GM23338 (cell line): ENCODE results near the gene CACNA1A. TPM values are rescaled to one million over a fixed set of nuclear protein-coding genes. Genes with fewer than 3 reads are reported as not detected.
A peak's percentile ranks its signal among the peaks of the same experiment; 100 is the strongest.

Source experiments
- ATAC-seq: fragments of 200-7000 bp; cut with Tn5 transposase; 3 replicates; pipeline ENCODE4 v1.9.1; 2020
- DNase-seq: peaks from one replicate; pipeline ENCODE4 v3.0.0-alpha.2; 2015; ENCODE audit warnings: low spot score
- H2AFZ ChIP-seq: fragments of 200-600 bp; sonication (generic); 2 replicates; pipeline ENCODE4 v1.8.0; 2016; ENCODE audit warnings: antibody characterized with exemption, mild to moderate bottlenecking, moderate library complexity
- H3F3A ChIP-seq: fragments of 200-600 bp; sonication (generic); replicated peaks from 2 replicates; pipeline ENCODE4 v1.8.0; 2017; ENCODE audit warnings: antibody characterized with exemption, mixed run types, low read depth
- H3K27ac ChIP-seq: fragments of 200-600 bp; sonication (generic); 2 replicates; pipeline ENCODE4 v1.6.1; 2016; ENCODE audit warnings: low read depth
- H3K27me3 ChIP-seq: fragments of 200-600 bp; sonication (generic); 2 replicates; pipeline ENCODE4 v1.8.0; 2016; ENCODE audit warnings: mild to moderate bottlenecking, mixed run types, moderate library complexity; ENCODE audit not compliant: insufficient read depth
- H3K36me3 ChIP-seq: fragments of 200-600 bp; sonication (generic); 2 replicates; pipeline ENCODE4 v1.8.0; 2016; ENCODE audit warnings: mild to moderate bottlenecking; ENCODE audit not compliant: insufficient read depth
- H3K4me1 ChIP-seq: fragments of 200-600 bp; sonication (generic); 2 replicates; pipeline ENCODE4 v1.8.0; 2016; ENCODE audit warnings: mild to moderate bottlenecking, moderate library complexity; ENCODE audit not compliant: insufficient read depth
- H3K4me2 ChIP-seq: fragments of 200-600 bp; sonication (generic); 2 replicates; pipeline ENCODE4 v1.7.1; 2017; ENCODE audit warnings: mixed run types
- H3K4me3 ChIP-seq: fragments of 200-600 bp; sonication (generic); 2 replicates; pipeline ENCODE4 v1.6.1; 2016; ENCODE audit warnings: mixed run types
- H3K79me2 ChIP-seq: fragments of 200-600 bp; sonication (generic); replicated peaks from 2 replicates; pipeline ENCODE4 v1.8.0; 2017; ENCODE audit warnings: mild to moderate bottlenecking; ENCODE audit not compliant: insufficient read depth
- H3K9me2 ChIP-seq: fragments of 200-600 bp; sonication (generic); 2 replicates; pipeline ENCODE4 v1.8.0; 2017; ENCODE audit not compliant: insufficient read depth
- H4K20me1 ChIP-seq: fragments of 200-600 bp; sonication (generic); replicated peaks from 2 replicates; pipeline ENCODE4 v1.8.0; 2017; ENCODE audit warnings: mild to moderate bottlenecking; ENCODE audit not compliant: insufficient read depth
- H3K27ac Mint-ChIP-seq: 2 replicates; pipeline ENCODE4 v1.8.0; 2020; ENCODE audit warnings: inconsistent platforms, mild to moderate bottlenecking, moderate library complexity, mixed read lengths
- H3K27me3 Mint-ChIP-seq: 3 replicates; pipeline ENCODE4 v1.8.0; 2022; ENCODE audit warnings: low read depth, mild to moderate bottlenecking, moderate library complexity, mixed read lengths, inconsistent platforms; ENCODE audit not compliant: insufficient read depth, poor library complexity
- H3K36me3 Mint-ChIP-seq: 3 replicates; pipeline ENCODE4 v1.8.0; 2021; ENCODE audit warnings: low read depth, mild to moderate bottlenecking, inconsistent platforms, moderate library complexity, mixed read lengths
- H3K4me1 Mint-ChIP-seq: 3 replicates; pipeline ENCODE4 v1.8.0; 2020; ENCODE audit warnings: mild to moderate bottlenecking, inconsistent platforms, mixed read lengths
- H3K4me3 Mint-ChIP-seq: 3 replicates; pipeline ENCODE4 v1.8.0; 2021; ENCODE audit warnings: moderate library complexity, mild to moderate bottlenecking, inconsistent platforms, mixed read lengths
- H3K9me3 Mint-ChIP-seq: 3 replicates; pipeline ENCODE4 v1.8.0; 2020; ENCODE audit warnings: moderate library complexity, mild to moderate bottlenecking, inconsistent platforms, mixed read lengths
- CREB1 ChIP-seq: fragments of 250-450 bp; sonication (Bioruptor Pico); IDR thresholded peaks from 2 replicates; pipeline ENCODE4 v1.5.0; 2020; ENCODE audit warnings: low read depth, mild to moderate bottlenecking, moderate library complexity
- EZH2 ChIP-seq: fragments of 200-600 bp; sonication (generic); IDR thresholded peaks from one replicate; pipeline ENCODE4 v1.8.0; 2017; ENCODE audit warnings: antibody characterized with exemption, mild to moderate bottlenecking, low read depth; ENCODE audit not compliant: unreplicated experiment
- JUNB ChIP-seq: IDR thresholded peaks from one replicate; pipeline ENCODE4 v1.6.1; 2016; ENCODE audit warnings: antibody characterized with exemption; ENCODE audit not compliant: unreplicated experiment
- NANOG ChIP-seq: IDR thresholded peaks from 2 replicates; pipeline ENCODE4 v1.6.1; 2016; ENCODE audit warnings: antibody characterized with exemption, borderline replicate concordance
- POLR2AphosphoS5 ChIP-seq: IDR thresholded peaks from 2 replicates; pipeline ENCODE4 v1.6.1; 2016; ENCODE audit warnings: antibody characterized with exemption, low read depth
- STAT1 ChIP-seq: IDR thresholded peaks from one replicate; pipeline ENCODE4 v1.6.1; 2016; ENCODE audit warnings: antibody characterized with exemption; ENCODE audit not compliant: unreplicated experiment
- ZNF114 ChIP-seq: fragments of 250-450 bp; sonication (Bioruptor Pico); IDR thresholded peaks from 2 replicates; pipeline ENCODE4 v1.5.0; 2020; ENCODE audit warnings: mild to moderate bottlenecking, moderate library complexity
- ZNF331 ChIP-seq: fragments of 250-450 bp; sonication (Bioruptor Pico); IDR thresholded peaks from 2 replicates; pipeline ENCODE4 v1.5.0; 2020; ENCODE audit warnings: low read depth, mild to moderate bottlenecking, moderate library complexity
- polyA plus RNA-seq: library from polyadenylated mRNA; unstranded; fragments of >200 nt; fragmentation: Nextera tagmentation; extraction: Ambion mirVana; gene quantifications from 2 replicates; pipeline ENCODE4 v1.2.1, GENCODE V29; 2016
- total RNA-seq: library from RNA; depleted of rRNA; stranded (reverse); fragments of >200 nt; shearing (Covaris generic); gene quantifications from 2 replicates; pipeline ENCODE4 v1.2.3, GENCODE V29; 2014
- TF ChIP-seq, protein P1 (sequence below): fragments of 250-450 bp; sonication (Bioruptor Pico); IDR thresholded peaks from 2 replicates; pipeline ENCODE4 v1.5.0; 2020; ENCODE audit warnings: mild to moderate bottlenecking, moderate library complexity
- TF ChIP-seq, protein P2 (sequence below): IDR thresholded peaks from 2 replicates; pipeline ENCODE4 v1.6.1; 2016; ENCODE audit warnings: antibody characterized with exemption

The CACNA1A gene
- total and polyA plus RNA-seq, 2 experiments from 2014 or later: 7.4 to 20.3 TPM

DNA sequence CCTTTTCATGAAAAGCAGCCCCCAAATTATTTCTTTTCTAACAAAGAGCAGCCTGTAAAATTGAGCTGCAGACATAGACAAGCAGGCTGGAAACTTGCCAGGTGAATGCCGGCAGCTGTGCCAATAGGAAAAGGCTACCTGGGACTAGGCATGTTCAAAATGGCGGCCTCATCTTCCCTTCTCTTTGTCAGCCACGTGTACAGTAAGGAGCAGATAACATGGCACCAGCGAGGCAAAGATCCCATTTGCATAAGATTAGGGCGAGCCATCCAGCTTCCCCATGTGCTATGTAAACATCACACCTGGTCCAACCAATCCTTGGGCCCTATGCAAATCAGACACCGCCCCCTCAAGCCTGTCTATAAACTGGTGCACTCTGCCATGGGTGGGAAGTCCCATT lies 31.2 kb upstream of the CACNA1A start (continued):
- TF ChIP-seq, protein P1, sequence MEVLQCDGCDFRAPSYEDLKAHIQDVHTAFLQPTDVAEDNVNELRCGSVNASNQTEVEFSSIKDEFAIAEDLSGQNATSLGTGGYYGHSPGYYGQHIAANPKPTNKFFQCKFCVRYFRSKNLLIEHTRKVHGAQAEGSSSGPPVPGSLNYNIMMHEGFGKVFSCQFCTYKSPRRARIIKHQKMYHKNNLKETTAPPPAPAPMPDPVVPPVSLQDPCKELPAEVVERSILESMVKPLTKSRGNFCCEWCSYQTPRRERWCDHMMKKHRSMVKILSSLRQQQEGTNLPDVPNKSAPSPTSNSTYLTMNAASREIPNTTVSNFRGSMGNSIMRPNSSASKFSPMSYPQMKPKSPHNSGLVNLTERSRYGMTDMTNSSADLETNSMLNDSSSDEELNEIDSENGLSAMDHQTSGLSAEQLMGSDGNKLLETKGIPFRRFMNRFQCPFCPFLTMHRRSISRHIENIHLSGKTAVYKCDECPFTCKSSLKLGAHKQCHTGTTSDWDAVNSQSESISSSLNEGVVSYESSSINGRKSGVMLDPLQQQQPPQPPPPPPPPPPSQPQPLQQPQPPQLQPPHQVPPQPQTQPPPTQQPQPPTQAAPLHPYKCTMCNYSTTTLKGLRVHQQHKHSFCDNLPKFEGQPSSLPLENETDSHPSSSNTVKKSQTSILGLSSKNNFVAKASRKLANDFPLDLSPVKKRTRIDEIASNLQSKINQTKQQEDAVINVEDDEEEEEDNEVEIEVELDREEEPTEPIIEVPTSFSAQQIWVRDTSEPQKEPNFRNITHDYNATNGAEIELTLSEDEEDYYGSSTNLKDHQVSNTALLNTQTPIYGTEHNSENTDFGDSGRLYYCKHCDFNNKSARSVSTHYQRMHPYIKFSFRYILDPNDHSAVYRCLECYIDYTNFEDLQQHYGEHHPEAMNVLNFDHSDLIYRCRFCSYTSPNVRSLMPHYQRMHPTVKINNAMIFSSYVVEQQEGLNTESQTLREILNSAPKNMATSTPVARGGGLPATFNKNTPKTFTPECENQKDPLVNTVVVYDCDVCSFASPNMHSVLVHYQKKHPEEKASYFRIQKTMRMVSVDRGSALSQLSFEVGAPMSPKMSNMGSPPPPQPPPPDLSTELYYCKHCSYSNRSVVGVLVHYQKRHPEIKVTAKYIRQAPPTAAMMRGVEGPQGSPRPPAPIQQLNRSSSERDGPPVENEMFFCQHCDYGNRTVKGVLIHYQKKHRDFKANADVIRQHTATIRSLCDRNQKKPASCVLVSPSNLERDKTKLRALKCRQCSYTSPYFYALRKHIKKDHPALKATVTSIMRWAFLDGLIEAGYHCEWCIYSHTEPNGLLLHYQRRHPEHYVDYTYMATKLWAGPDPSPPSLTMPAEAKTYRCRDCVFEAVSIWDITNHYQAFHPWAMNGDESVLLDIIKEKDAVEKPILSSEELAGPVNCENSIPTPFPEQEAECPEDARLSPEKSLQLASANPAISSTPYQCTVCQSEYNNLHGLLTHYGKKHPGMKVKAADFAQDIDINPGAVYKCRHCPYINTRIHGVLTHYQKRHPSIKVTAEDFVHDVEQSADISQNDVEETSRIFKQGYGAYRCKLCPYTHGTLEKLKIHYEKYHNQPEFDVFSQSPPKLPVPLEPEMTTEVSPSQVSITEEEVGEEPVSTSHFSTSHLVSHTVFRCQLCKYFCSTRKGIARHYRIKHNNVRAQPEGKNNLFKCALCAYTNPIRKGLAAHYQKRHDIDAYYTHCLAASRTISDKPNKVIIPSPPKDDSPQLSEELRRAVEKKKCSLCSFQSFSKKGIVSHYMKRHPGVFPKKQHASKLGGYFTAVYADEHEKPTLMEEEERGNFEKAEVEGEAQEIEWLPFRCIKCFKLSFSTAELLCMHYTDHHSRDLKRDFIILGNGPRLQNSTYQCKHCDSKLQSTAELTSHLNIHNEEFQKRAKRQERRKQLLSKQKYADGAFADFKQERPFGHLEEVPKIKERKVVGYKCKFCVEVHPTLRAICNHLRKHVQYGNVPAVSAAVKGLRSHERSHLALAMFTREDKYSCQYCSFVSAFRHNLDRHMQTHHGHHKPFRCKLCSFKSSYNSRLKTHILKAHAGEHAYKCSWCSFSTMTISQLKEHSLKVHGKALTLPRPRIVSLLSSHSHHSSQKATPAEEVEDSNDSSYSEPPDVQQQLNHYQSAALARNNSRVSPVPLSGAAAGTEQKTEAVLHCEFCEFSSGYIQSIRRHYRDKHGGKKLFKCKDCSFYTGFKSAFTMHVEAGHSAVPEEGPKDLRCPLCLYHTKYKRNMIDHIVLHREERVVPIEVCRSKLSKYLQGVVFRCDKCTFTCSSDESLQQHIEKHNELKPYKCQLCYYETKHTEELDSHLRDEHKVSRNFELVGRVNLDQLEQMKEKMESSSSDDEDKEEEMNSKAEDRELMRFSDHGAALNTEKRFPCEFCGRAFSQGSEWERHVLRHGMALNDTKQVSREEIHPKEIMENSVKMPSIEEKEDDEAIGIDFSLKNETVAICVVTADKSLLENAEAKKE: no peak
- TF ChIP-seq, protein P2, sequence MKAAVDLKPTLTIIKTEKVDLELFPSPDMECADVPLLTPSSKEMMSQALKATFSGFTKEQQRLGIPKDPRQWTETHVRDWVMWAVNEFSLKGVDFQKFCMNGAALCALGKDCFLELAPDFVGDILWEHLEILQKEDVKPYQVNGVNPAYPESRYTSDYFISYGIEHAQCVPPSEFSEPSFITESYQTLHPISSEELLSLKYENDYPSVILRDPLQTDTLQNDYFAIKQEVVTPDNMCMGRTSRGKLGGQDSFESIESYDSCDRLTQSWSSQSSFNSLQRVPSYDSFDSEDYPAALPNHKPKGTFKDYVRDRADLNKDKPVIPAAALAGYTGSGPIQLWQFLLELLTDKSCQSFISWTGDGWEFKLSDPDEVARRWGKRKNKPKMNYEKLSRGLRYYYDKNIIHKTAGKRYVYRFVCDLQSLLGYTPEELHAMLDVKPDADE: no peak
- TF ChIP-seq EZH2 (no peak), ZNF331 (no peak), STAT1 (no peak), NANOG (no peak), ZNF114 (no peak), CREB1 (CRISPR knock-in tag) (no peak), POLR2AphosphoS5 (no peak), JUNB (no peak)

DNA sequence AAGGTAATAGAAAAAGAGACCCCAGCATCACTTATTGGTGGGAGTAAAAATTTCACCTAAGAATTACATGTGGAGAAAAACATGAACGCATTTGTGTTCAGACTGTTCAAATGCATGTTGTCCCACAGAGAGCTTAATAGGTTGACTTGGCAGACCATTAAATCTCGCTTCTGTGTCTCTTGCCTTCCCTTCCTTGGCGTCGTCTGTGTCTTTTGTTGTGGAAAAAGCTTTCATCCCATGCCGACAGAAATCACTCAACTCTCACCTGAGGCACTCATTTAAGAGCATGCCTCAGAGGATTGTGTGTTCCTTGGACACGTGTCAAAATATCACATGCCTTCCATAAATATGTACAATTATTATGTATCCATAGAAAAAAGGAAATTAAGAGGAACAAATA lies 24.4 kb upstream of the CACNA1A start:
- Mint-ChIP-seq H3K4me3 (no peak overlapping the region), H3K27ac (no peak overlapping the region)
- ATAC-seq: peak; percentile 25; the same call in 1 of the 3 replicates
- TF ChIP-seq NANOG: no peak
- no peak for TF ChIP-seq CREB1 (CRISPR knock-in tag)
- TF ChIP-seq, protein P1: no peak
- TF ChIP-seq STAT1: no peak

More for the DNA sequence above, 24.4 kb upstream of the CACNA1A start:
- Histone ChIP-seq H3K36me3 (no peaks in the 10 kb centered on the region), H3K4me2 (no peak overlapping the region), H3F3A (no peaks in the 10 kb centered on the region), H3K27ac (no peak overlapping the region), H4K20me1 (no peaks in the 10 kb centered on the region), H3K27me3 (no peaks in the 10 kb centered on the region), H3K4me1 (no peaks in the 10 kb centered on the region), H3K9me2 (no peaks in the 10 kb centered on the region), H3K79me2 (no peaks in the 10 kb centered on the region), H3K4me3 (no peak overlapping the region), H2AFZ (no peak overlapping the region)
- Mint-ChIP-seq H3K36me3 (no peaks in the 10 kb centered on the region), H3K27me3 (peaks cover 3% of the 10 kb centered on the region), H3K9me3 (peaks cover 5% of the 10 kb centered on the region; the same call in 2 of the 3 replicates), H3K4me1 (peaks cover 4% of the 10 kb centered on the region; the same call in 1 of the 3 replicates)
- DNase-seq: peak; percentile 31
